ENCODE data around the gene PEX5.
A peak's percentile ranks its signal among the peaks of the same experiment; 100 is the strongest.
"Not testable (repeated sequence)": the region's sequence is repeated elsewhere in the genome, so short reads cannot be mapped to it uniquely, and the experiment has no call there.

The PEX5 gene

DNA sequence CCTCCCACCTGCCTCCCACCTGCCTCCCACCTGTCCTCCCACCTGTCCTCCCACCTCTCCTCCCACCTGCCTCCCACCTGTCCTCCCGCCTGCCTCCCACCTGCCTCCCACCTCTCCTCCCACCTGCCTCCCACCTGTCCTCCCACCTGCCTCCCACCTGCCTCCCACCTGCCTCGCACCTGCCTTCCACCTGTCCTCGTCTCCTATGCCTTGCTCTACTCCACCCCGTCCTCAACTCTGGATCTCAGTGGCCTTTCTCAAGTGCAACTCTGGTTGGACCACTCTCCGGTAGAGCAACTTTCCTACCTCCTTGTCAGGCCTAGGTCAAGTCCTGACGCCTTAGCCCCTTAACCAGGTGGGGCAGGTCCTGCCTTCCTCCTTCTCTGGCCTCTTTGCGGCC lies 29.3 kb upstream of the PEX5 start:
- no peak for DNase-seq (ENCODE audit: low read depth in 3 of 3)

- DNase-seq (ENCODE audit: low read depth in 3 of 3): no peak
These were observed 28.2 kb upstream of the PEX5 start for GRCh38 chr12:7161327-7161726.

- no peak for DNase-seq (ENCODE audit: low read depth in 3 of 3)
These were observed 27.7 kb upstream of the PEX5 start for GRCh38 chr12:7161811-7162210.

GRCh38 chr12:7162691-7163114 lies 26.8 kb upstream of the PEX5 start:
- DNase-seq (ENCODE audit: low read depth in 3 of 3): peak in 2 of 3 experiments; percentile 4 to 22

GRCh38 chr12:7169951-7170350 lies 19.5 kb upstream of the PEX5 start:
- no peak for DNase-seq (ENCODE audit: low read depth in 3 of 3)

- DNase-seq (ENCODE audit: low read depth in 3 of 3): no peak
These were observed 17.6 kb upstream of the PEX5 start for GRCh38 chr12:7171854-7172253.

GRCh38 chr12:7175493-7175892 lies 14.0 kb upstream of the PEX5 start:
- DNase-seq (ENCODE audit: low read depth in 3 of 3): no peak

DNA sequence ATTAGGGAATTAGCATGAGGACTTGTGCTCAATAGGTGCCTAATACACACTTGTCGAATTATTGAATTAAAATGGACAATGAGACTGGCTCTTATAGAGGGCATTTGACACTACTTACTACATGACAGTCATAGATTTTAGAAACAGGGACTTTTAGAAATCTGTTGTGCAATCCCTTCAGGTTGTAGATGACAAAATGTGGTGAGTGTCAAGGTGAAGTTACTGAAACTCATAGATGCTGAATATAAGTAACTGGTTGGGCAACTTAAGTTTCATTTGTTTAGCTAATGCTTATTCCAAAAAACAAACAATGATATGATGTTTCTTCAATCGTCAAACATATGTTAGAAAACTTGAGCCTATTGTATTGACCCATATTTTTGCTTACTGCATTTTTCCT lies 12.9 kb upstream of the PEX5 start:
- no peak for DNase-seq (ENCODE audit: low read depth in 3 of 3)

GRCh38 chr12:7178481-7178880 lies 11.0 kb upstream of the PEX5 start:
- DNase-seq (ENCODE audit: low read depth in 3 of 3): no peak

- DNase-seq (ENCODE audit: low read depth in 3 of 3): no peak
These were observed 8.8 kb upstream of the PEX5 start for GRCh38 chr12:7180685-7181084.

GRCh38 chr12:7186058-7186457 lies 3.4 kb upstream of the PEX5 start:
- DNase-seq (ENCODE audit: low read depth in 3 of 3): not testable (repeated sequence)

GRCh38 chr12:7188562-7189397 lies 706 bp upstream of the PEX5 start:
- DNase-seq (ENCODE audit: low read depth in 3 of 3): peak; percentile 31 to 66 (median 34)

- DNase-seq (ENCODE audit: low read depth in 3 of 3): peak in 1 of 3 experiments; percentile 9
These were observed 976 bp downstream of the PEX5 start for GRCh38 chr12:7190268-7191055.

GRCh38 chr12:7193674-7194073 lies 4.2 kb downstream of the PEX5 start:
- no peak for DNase-seq (ENCODE audit: low read depth in 3 of 3)

DNA sequence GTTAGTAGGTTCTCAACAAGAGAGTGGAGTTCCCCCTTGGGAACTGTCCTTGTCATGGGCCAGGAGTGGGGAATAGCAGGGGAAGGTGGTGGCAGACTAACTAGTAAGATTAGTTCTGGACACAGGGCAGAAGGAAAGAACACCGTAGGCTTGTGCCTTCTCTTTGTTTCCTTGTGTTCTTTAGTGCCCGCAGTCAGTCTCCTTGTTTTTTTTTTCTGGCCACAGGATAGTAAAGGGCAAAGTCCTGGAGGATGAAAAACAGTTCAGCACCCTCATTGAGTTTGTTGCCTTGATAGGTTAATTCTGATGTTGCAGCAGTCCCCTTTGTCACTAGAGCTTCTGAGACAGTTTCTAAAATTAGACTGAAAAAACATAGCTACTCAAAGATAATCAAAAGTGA lies 8.4 kb downstream of the PEX5 start:
- DNase-seq (ENCODE audit: low read depth in 3 of 3): no peak

DNA sequence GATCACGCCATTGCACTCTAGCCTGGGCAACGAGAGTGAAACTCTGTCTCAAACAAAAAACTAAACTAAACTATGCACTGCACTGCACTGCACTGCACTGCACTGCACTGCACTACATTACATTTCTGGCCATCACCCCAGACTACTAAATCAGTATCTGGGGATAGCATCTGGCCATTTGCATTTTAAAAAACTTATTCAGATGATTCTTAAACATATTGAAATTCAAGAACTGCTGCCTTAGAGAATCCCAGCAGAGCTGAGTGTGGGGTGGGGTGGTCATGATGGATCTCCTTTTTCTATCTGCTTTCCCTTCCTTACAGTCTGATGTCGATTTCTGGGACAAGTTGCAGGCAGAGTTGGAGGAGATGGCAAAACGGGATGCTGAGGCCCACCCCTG lies 13.6 kb downstream of the PEX5 start:
- DNase-seq (ENCODE audit: low read depth in 3 of 3): no peak

DNA sequence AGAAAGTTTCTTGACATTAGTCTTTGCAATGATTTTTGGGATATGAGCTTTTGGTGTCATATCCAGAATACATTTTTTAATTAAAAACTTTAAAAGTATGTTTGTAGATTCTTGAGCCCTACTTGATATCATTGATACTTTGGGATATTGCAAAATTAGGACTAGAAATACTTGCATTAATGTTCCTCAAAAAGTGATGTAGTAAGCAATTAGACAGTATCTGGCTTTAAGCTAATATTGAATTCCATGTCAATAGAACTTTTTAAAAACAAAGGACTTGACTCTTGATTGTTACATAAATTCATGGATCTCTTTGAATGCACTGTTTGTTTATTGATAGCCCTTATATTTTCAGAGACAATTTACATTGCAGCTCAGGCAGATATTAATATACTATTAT lies 15.6 kb downstream of the PEX5 start:
- no peak for DNase-seq (ENCODE audit: low read depth in 3 of 3)

DNA sequence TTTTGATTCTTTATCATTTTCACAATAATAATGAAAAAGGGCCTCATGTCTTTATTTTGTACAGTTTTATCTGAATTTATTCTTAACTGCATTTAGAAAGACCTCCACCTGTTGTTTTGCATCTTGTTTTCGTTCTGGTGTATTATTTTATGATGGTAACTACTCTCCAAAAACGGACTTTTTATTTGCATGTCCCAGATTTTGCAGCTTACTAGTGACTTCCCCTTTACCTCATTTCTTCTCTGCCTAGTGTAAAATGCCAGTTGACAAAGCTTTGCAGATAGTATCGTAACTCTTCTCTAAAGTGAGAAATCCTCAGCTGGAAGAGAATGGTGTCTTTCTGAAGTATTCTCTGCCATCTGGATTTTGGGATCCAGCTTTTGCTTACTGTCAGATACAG lies 17.2 kb downstream of the PEX5 start:
- no peak for DNase-seq (ENCODE audit: low read depth in 3 of 3)

DNA sequence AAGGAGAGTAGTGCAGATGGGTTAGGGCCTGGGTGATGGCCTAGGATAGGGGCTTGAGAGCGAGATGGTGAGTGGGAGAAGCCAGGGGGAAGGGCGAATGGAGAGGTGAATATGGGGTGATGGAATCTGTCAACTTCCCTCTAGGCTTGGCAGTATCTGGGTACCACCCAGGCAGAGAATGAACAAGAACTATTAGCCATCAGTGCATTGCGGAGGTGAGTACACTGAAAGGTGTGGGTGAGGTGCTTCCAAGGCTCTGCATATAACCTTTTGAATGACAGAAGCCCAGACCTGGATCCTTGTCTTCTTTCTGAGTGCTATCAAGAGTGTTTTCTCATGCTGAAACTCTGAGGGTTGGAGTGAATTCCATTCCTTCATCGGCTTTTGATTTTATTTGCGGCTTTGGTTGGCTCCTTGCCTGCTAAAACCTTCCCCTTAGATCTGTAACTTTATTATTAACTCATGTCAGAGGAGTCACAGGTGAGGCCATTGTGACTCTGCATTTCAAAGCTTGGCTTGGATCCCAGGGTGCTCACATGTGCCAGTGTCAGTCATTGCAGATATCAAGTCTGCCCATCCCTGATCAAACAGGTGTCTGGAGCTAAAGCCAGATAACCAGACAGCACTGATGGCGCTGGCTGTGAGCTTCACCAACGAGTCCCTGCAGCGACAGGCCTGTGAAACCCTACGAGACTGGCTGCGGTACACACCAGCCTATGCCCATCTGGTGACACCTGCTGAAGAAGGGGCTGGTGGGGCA lies 18.6 kb downstream of the PEX5 start:
- DNase-seq (ENCODE audit: low read depth in 3 of 3): no peak

GRCh38 chr12:7209958-7210357 lies 20.5 kb downstream of the PEX5 start:
- no peak for DNase-seq (ENCODE audit: low read depth in 3 of 3)

GRCh38 chr12:7210642-7211151 lies 21.2 kb downstream of the PEX5 start:
- no peak for DNase-seq (ENCODE audit: low read depth in 3 of 3)

- no peak for DNase-seq (ENCODE audit: low read depth in 3 of 3)
These were observed 23.2 kb downstream of the PEX5 start for GRCh38 chr12:7212678-7213077.

Data from stimulated activated CD4-positive, alpha-beta T cell treated with anti-CD3 and anti-CD28 coated beads, TNF-alpha, amount 100 ng/mL, for 24 hours (primary cell).